GM18907 (cell line): Measurements from ENCODE around the gene CCR2.
"Not testable (repeated sequence)": the region's sequence is repeated elsewhere in the genome, so short reads cannot be mapped to it uniquely, and the experiment has no call there.

Experiments used
- ATAC-seq: cut with Tn5 transposase; IDR thresholded peaks from one replicate; pipeline ENCODE4 v1.9.1; 2021; ENCODE audit warnings: mild to moderate bottlenecking, moderate library complexity; ENCODE audit not compliant: unreplicated experiment

The CCR2 gene

GRCh38 chr3:46353647-46354410 lies at the start of gene CCR2:
CCR2 (plus strand) TSS chr3:46354111; CDS start chr3:46357528, 3,417 bp downstream.
- ATAC-seq, result no peak

- no peak for ATAC-seq
These were observed 49.2 kb upstream of the CCR2 start for GRCh38 chr3:46304739-46305138.

GRCh38 chr3:46312991-46313390 lies 40.9 kb upstream of the CCR2 start:
- ATAC-seq, result no peak

GRCh38 chr3:46314517-46314916 lies 39.4 kb upstream of the CCR2 start:
- peak; percentile 56 for ATAC-seq

- ATAC-seq, result no peak
These were observed 37.7 kb upstream of the CCR2 start for GRCh38 chr3:46316206-46316605.

- no peak for ATAC-seq
These were observed 35.5 kb upstream of the CCR2 start for GRCh38 chr3:46318207-46318927.

- ATAC-seq, result no peak
These were observed 32.3 kb upstream of the CCR2 start for GRCh38 chr3:46321461-46322104.

- ATAC-seq, result no peak
These were observed 29.9 kb upstream of the CCR2 start for GRCh38 chr3:46324036-46324435.

GRCh38 chr3:46325645-46326300 lies 28.1 kb upstream of the CCR2 start:
- ATAC-seq, result no peak

GRCh38 chr3:46330676-46331075 lies 23.2 kb upstream of the CCR2 start:
- not testable (repeated sequence) for ATAC-seq

- no peak for ATAC-seq
These were observed 19.0 kb upstream of the CCR2 start for GRCh38 chr3:46334741-46335478.

GRCh38 chr3:46335541-46335940 lies 18.4 kb upstream of the CCR2 start:
- ATAC-seq, result no peak

- no peak for ATAC-seq
These were observed 16.0 kb upstream of the CCR2 start for GRCh38 chr3:46337911-46338310.

GRCh38 chr3:46338840-46339239 lies 15.1 kb upstream of the CCR2 start:
- no peak for ATAC-seq

GRCh38 chr3:46344476-46344875 lies 9.4 kb upstream of the CCR2 start:
- ATAC-seq, result no peak

- ATAC-seq, result no peak
These were observed 5.0 kb upstream of the CCR2 start for GRCh38 chr3:46348823-46349482.

GRCh38 chr3:46349484-46350261 lies 4.2 kb upstream of the CCR2 start:
- peak; percentile 72 for ATAC-seq

GRCh38 chr3:46350262-46350565 lies 3.7 kb upstream of the CCR2 start:
- ATAC-seq, result peak; percentile 34

- ATAC-seq, result no peak
These were observed 2.3 kb upstream of the CCR2 start for GRCh38 chr3:46351646-46352045.

GRCh38 chr3:46353090-46353489 lies 821 bp upstream of the CCR2 start:
- no peak for ATAC-seq
